GM12891 (cell line): Measurements from ENCODE around the gene CCK. TPM values are rescaled to one million over a fixed set of nuclear protein-coding genes. Genes with fewer than 3 reads are reported as not detected.
A peak's percentile ranks its signal among the peaks of the same experiment; 100 is the strongest.

ENCODE experiments used
- DNase-seq: peaks from one replicate; pipeline ENCODE4 v3.0.0; 2011; ENCODE audit warnings: low spot score; ENCODE audit not compliant: insufficient read length
- FAIRE-seq: peaks from 2 replicates; lab custom pipeline; 2011; peaks lifted over from hg19 to GRCh38; lab: Jason Lieb, UNC
- PAX5 ChIP-seq: IDR thresholded peaks from 2 replicates; pipeline ENCODE4 v1.6.1; 2011; ENCODE audit warnings: low read length, moderate library complexity, mild to moderate bottlenecking; ENCODE audit not compliant: insufficient read depth, severe bottlenecking
- POLR2A ChIP-seq: IDR thresholded peaks from 2 replicates; pipeline ENCODE4 v1.6.1; 2011; ENCODE audit warnings: low read depth, low read length, control low read depth
- POLR2AphosphoS5 ChIP-seq: IDR thresholded peaks from 2 replicates; pipeline ENCODE4 v1.6.1; 2011; ENCODE audit warnings: low read depth, low read length, control low read depth
- POU2F2 ChIP-seq: IDR thresholded peaks from 2 replicates; pipeline ENCODE4 v1.6.1; 2011; ENCODE audit warnings: low read depth, mild to moderate bottlenecking, control low read depth, low read length, moderate library complexity
- SPI1 ChIP-seq: IDR thresholded peaks from 2 replicates; pipeline ENCODE4 v1.6.1; 2011; ENCODE audit warnings: low read depth, low read length, control low read depth
- TAF1 ChIP-seq: IDR thresholded peaks from 2 replicates; pipeline ENCODE4 v1.6.1; 2011; ENCODE audit warnings: low read depth, low read length, control low read depth
- polyA plus RNA-seq: library from polyadenylated mRNA; unstranded; fragments of >200 nt; gene quantifications from one replicate; pipeline ENCODE4 v1.2.1, GENCODE V29; 2012; ENCODE audit warnings: low read depth, missing spikeins, inconsistent platforms; ENCODE audit not compliant: missing spikeins

The CCK gene, protein sequence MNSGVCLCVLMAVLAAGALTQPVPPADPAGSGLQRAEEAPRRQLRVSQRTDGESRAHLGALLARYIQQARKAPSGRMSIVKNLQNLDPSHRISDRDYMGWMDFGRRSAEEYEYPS
- not detected for polyA plus RNA-seq

DNA sequence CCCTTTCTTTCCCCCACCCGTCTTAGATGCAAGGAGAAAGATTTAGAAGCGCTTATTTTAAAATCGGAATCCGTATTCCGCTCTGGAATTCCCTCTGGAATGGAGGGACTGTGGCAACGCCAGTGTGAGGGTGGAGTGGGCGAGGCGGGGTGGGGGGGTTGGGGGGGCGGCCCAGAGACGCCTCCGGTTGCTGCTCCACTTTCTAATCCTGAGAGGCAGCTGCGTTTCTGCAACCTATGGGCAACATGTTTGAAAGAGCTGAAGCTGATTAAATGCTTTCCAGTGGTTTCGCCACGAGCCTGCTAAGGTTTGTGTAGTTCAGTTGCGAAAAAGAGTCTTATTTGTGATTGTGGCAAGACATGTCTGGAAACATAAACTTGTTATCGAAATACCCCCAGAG, at the start of gene CCK:
TSS of gene CCK (minus strand) at position 101 of the 400 bp plus-strand sequence. CDS start 2,555 bp downstream, outside the sequence.
- DNase-seq (no peak), FAIRE-seq (no peak)
- TF ChIP-seq SPI1 = no peak
- TF ChIP-seq POLR2A = no peak
- no peak for TF ChIP-seq PAX5
- TF ChIP-seq POLR2AphosphoS5 = no peak
- TF ChIP-seq TAF1 = no peak
- no peak for TF ChIP-seq POU2F2

DNA sequence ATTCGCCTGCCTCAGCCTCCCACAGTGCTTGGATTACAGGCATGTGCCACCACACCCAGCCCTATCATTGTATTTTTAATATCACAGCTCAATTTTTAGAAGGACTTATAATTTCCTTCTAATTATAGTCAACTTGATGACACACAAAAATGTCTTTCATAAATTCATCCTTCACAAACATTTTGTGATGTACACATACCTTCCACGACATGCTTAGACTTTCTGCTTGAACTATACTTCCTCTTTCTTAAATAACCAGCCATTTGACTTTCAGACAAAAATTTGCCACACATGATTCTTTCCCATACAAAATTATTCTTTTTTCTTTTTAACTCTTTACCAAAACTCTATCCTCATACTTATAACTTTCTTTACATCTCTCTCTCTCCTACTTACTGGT, 48.4 kb upstream of the CCK start:
- TF ChIP-seq POLR2AphosphoS5 (no peak), SPI1 (no peak), POU2F2 (no peak), PAX5 (no peak), POLR2A (no peak), TAF1 (no peak)
- DNase-seq (no peak), FAIRE-seq (no peak)

DNA sequence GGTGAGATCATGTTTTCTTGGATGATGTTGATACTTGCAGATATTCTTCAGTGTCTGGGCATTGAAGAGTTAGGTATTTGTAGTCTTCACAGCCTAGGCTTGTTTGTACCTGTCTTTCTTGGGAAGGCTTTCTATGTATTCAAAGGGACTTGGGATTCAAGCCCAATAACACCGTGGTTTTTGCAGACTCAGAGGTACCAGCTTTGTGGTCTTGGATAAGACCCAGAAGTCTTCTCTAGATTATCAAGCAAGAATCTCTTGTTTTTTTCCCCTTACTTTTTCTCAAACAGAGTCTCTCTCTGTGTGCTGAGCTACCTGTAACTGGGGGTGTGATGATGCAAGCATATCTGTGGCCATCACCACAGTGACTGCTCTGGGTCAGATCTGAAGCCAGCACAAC, 42.7 kb upstream of the CCK start:
- DNase-seq = no peak
- no peak for FAIRE-seq
- TF ChIP-seq POLR2AphosphoS5 (no peak), POU2F2 (no peak), PAX5 (no peak), TAF1 (no peak)

DNA sequence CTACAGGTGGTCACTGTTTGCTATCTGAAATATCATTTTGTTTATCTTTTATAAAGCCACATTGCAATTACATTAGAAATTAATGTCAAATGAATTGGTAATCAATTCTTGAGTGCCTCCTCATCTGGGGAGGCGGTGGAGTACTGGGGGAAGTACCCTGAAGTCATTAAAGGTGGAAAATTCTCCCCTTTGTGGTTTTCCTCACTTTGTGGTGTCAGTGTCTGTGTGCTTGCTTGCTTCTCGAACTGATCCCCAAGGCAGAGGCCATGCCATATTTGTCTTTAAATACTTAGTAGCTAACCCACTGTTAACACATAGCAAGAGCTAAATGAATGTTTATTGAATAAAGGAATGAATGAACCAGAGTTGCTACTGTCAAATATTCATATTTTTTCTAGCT, 40.5 kb upstream of the CCK start:
- FAIRE-seq (no peak), DNase-seq (no peak)
- TF ChIP-seq POLR2A = no peak
- no peak for TF ChIP-seq POU2F2
- TF ChIP-seq SPI1 = no peak
- TF ChIP-seq POLR2AphosphoS5 = no peak
- no peak for TF ChIP-seq TAF1
- TF ChIP-seq PAX5 = no peak

DNA sequence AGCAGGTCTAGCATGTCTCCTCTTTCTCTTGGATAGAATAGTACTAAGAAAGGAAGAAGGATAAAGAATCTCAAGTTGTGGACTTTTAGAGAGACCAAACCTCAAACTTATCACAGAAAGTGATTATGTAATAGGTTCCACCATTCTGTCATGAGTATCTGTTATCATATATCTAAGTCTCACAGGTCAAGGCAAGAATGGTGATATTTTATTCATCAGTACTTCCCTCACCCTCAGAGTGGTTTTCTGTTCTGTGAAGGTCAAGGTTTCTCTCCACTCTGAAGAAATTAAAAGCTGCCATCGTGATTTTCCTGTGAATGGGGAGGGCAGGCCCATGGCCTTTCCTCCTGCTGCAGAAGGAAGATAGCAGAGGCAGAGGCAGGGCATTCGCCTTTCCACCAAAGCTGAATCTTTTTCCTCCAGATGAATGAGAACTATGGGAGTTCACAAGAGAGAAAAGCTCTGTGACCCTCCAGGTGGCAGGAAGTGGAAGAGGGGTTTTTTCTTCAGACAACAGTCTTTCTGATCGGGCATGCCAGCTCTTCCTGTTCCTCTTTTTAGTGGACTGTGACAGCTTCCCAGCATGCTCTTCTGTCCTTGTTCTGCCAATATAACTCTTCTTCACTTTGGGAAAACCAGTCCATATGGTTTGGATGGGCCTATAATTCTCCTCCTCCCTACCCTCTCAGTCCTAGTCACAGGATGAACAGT, 37.1 kb upstream of the CCK start:
- TF ChIP-seq SPI1 (peak; percentile 92), PAX5 (no peak), POLR2A (no peak)
- peak; percentile 74 for FAIRE-seq

DNA sequence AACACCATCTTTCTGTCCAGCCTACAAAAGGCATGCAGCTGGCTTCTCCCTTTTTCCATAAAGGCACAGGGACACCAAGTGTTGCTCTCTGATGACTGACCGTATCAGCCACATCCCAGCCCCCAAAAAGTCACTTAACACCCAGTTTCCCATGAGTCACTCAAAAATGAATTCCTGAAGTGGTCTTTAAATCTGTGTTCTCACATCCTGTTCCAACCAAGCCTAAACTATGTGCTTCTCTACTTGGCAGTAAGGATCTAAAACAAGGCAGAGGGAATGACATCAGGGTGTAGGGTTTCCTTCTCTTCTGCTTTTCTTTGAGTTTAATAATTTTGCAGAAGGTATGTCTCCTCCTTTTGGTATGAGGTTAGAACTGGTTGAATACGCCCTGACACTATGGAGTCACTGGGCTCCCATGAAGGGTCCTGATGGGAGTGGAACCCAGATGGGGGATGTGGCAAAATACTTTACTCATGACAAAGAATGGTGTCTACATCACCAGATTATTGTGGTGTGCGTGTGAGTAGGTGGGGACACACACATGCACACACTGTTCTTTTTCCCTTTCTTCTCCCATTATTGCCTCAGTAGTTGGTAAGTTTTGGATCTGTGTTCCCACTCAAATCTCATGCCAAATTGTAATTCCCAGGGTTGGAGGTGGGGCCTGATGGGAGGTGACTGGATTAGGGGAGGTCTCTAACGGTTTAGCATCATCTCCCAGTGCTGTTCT, 35.6 kb upstream of the CCK start:
- DNase-seq = no peak
- TF ChIP-seq POLR2AphosphoS5 = no peak
- TF ChIP-seq POU2F2 = no peak
- TF ChIP-seq POLR2A = no peak
- no peak for TF ChIP-seq SPI1
- no peak for TF ChIP-seq PAX5
- TF ChIP-seq TAF1 = no peak
- FAIRE-seq = no peak

More for the DNA sequence above, 37.1 kb upstream of the CCK start:
- DNase-seq = no peak

GRCh38 chr3:42300778-42301177, 34.8 kb upstream of the CCK start:
- TF ChIP-seq POLR2AphosphoS5 = no peak
- no peak for TF ChIP-seq POU2F2
- no peak for TF ChIP-seq SPI1
- TF ChIP-seq TAF1 = no peak
- TF ChIP-seq PAX5 = no peak
- no peak for TF ChIP-seq POLR2A
- FAIRE-seq (no peak), DNase-seq (no peak)

DNA sequence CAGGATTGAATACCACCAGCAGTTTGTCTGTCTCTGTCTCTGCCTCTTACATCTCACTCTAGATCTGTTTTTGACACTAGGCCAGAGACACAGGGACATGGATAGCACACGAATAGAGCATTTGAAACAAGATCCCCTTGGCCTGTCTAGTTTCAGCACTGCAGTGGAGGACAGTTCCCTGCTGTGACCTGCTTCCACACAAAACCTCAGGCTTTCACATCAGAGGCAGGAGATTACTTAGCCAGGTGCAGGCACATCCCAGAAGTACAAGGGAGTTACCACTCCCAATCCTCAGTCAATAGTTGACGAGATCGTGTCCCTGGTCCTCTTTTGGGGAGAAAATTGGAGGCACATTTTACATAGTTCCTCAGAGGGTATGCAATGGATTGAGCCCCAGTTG, 34.0 kb upstream of the CCK start:
- TF ChIP-seq POLR2A = no peak
- no peak for TF ChIP-seq POU2F2
- TF ChIP-seq POLR2AphosphoS5 = no peak
- no peak for TF ChIP-seq PAX5
- no peak for TF ChIP-seq SPI1
- TF ChIP-seq TAF1 = no peak
- peak; percentile 75 for FAIRE-seq

GRCh38 chr3:42298259-42298658, 32.3 kb upstream of the CCK start:
- TF ChIP-seq POU2F2 (no peak), TAF1 (no peak), POLR2A (no peak), POLR2AphosphoS5 (no peak), PAX5 (no peak), SPI1 (no peak)
- DNase-seq = no peak
- no peak for FAIRE-seq

More for the DNA sequence above, 34.0 kb upstream of the CCK start:
- no peak for DNase-seq

DNA sequence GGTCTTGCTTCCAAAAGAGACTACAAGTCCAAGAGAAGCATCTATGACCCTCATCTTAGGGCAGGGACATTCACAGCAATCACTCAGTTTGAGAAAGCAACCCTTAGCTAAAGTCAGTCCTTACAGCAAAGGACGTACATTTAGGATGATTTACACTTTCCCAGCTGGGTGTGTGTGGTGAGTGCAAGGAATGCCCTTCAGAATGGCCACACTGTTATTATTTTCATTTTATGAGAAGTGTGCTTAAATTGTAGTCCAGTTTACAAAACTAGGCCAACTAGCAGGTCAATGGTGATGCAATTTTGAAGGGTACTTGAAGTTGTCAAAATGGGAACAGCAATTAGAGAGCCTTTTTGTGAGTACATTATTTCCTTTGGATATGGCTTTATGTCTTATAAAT, 26.0 kb upstream of the CCK start:
- DNase-seq = no peak
- TF ChIP-seq POLR2AphosphoS5 (no peak), POU2F2 (no peak), POLR2A (no peak), TAF1 (no peak), SPI1 (no peak), PAX5 (no peak)
- FAIRE-seq = no peak
